Gastrocnemius medialis (tissue), 4 donors: ENCODE results near the gene BORCS6.

Source experiments
- CTCF ChIP-seq, 5 experiments: fragments of 450-650 bp in 3 of 5; fragments of 200-600 bp in 2 of 5; sonication (generic) in 2 of 5; IDR thresholded peaks in 4 of 5; conservative IDR thresholded peaks in 1 of 5; 1 replicate in 4 of 5; 2 replicates in 1 of 5; pipeline ENCODE4 v1.5.1; 2016 to 2019; ENCODE audit warnings: antibody characterized with exemption in 5 of 5, mild to moderate bottlenecking in 3 of 5, moderate library complexity in 3 of 5
- POLR2A ChIP-seq, 2 donors: fragments of 450-650 bp; IDR thresholded peaks; one replicate each; pipeline ENCODE4 v1.6.1; 2017; ENCODE audit warnings: antibody characterized with exemption in 2 of 2, mild to moderate bottlenecking in 2 of 2, moderate library complexity in 2 of 2

GRCh38 chr17:8159032-8159400 is 31.0 kb downstream of the BORCS6 start:
- TF ChIP-seq CTCF (IDR thresholded peaks at IDR 0.05 in 4 of 5, conservative IDR thresholded peaks at IDR 0.05 in 1 of 5) (no peak), POLR2A (IDR thresholded peaks at IDR 0.05) (peak in 1 of 2 donors; percentile 7)
